GM18526 (cell line): ENCODE results near the gene ZBTB16.

Experiments used
- POLR2A ChIP-seq: IDR thresholded peaks from 3 replicates; pipeline ENCODE4 v1.6.1; 2011; ENCODE audit not compliant: insufficient read length; ENCODE audit errors: extremely low read depth

Gene ZBTB16

DNA sequence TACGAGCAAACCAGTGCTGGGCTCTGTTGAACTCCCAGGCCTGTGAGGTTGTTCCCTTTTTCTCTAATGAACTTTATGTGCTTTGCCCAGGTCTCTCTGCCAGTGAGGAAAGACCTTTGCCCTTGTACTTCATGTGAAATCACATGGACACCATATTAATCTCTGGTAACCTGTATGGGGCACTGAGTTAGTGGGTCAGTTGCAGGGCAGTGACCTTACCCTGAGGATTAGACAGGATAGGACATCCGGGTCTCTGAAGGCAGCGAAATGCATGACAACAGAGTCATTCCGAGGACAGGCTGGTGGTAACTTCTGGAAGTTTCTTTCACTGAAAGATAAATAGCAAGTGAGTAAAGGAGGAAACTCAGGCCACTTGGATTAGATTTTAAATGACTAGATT lies 93.7 kb downstream of the ZBTB16 start:
- no peak for TF ChIP-seq POLR2A

DNA sequence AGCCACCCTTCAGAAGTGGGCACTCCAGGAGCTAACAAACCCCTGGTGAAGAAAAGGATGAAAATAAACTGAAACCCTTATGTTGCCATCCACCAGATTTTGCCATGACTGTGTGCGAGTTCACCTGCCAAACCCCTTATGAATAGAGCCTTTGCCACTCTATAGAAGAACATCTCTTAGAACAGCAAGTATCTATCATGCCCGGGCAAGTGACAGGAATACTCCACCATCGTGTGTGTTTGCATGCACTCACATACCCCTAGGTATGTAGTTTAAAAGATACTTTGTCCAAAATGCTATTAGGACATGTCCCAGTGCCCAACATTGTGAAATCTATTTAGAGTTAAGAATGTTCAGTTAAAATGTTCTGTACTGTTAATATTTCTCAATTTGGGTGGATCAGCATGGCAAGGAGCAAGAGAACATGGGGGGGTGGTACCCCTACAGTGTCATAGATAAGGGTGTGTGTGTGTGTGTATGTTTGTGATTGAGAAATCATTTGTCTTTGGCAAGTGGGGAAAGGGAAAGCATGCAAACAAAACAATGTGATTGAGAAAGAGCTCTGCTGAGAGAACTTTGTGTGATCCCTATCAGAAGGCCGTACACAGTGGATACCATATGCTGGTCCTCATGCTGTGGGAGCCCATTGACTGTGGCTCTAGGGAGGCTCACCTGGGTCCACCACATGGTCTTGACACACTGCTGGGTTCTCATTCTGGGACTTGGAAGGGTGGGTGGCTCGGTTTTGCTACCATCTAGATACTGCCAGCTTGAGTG lies 94.9 kb downstream of the ZBTB16 start:
- TF ChIP-seq POLR2A: no peak

DNA sequence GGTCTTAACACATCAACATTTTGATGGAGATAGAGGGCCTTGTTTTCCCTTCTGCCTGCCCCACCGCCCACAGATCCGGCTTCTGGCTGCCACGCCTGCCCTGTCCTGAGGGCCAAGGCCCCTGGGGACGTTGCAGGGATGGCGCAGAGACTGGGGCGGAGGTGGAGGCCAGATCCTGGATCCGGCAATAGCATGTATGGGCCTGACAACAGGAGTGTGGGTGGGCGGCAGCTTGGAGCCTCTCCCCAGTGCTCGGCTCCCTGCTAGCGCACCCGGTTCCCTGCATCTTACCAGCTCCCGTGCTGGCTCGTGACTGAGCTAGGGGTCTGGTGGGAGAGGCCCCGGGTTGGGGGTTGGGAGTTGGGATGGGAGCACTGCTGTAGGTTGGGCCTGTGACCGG lies 95.6 kb downstream of the ZBTB16 start:
- no peak for TF ChIP-seq POLR2A

DNA sequence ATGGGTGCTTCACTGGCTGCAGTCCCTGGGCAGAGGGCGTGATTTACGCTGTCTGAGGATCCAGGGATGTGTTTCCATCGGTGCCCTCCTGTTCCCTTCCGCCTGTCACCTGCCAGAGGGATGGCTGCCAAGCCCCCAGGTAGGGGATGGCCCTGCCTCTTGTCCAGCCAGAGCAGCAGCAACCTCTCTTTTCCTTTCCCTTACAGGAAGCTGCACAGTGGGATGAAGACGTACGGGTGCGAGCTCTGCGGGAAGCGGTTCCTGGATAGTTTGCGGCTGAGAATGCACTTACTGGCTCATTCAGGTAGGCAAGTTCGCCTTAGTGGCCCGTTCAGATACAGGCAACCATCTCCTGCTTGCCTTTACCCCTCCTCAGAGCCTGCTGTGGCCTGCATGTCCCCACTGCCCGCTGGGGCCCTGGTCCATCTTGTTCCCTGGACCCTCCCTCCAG lies 96.6 kb downstream of the ZBTB16 start:
- TF ChIP-seq POLR2A: no peak

DNA sequence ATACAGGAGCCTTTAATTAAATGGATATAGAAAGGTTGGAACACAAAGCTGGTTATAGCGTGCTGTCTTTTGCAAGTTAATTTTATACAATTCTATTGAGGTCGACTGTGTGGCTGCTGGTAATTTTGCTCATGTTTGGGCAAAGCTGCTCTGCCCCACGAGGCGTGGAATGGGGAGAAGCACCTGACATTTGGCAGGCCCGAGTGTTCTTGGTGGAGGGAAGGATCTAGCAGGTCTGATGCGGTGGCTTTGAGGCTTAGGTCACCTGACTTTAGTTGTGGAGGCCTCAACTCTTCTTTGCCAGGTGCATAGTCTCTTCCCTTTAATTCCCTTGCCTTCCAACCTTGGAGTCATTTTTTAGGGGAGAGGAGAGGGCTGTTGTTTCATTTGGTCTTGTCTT lies 97.3 kb downstream of the ZBTB16 start:
- no peak for TF ChIP-seq POLR2A

DNA sequence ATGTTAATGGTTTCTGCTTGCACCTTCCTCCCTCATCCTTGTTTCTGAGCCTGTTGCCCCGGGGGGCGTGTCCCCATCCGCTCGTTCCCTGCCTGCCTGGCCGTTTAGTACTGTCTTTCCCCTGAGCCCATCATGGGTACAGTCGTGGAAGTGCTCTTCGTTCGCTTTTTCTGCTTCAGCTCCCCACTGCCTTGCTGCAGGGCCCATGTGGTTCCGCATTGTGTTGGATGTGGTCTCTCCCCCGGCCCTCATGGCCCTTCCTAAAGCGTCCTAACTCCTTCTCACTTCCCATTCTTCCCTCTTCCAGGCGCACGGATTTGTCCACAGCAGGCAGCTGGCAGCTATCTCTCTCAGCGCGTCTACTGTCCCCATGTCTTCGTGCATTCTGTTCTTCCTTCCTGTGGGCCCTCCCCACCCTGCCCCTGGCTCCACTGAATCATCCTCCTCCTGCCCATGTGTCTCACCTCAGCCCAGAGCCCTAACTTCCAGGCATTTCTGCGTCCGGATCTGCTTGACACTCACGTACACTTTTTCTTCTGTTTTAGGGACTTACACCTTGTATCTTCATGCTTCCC lies 98.1 kb downstream of the ZBTB16 start:
- no peak for TF ChIP-seq POLR2A

DNA sequence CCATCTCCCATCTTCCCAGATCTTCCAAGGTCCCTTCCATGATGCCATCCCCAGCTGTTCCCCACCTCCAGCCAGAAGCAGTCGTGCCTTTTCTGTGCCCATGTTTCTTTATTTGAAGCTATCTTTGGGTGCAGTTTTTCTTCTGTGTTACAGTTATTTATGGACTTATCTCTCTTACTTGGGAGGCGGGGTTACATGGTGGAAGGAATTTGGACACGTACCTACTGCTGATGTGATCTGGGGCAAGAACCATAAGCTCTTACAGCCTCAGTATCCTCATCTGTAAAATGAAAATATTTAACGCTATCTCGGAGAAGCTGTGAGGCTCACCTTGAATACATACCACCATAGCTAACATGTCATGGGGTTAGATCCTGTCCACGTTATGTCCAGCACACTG lies 98.9 kb downstream of the ZBTB16 start:
- TF ChIP-seq POLR2A: no peak

DNA sequence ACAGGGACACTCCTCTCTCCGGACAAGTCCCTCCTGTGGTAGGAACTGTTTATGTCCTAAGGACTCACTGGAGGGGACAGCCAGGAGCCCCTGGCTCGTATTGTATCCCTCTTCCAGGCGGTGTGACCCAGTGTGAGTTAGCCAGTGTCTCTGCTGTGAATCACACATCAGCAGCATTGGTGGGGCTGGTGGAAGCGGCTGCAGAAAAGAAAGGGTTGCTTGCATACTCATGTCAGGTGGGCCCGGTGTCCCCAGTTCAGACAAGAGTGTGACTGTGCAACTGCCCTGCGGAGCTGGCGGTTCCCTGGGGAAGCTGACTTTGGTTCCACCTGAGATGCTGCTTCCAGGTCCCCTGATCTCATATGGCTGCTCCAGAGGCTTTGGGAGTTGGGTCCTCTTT lies 99.4 kb downstream of the ZBTB16 start:
- TF ChIP-seq POLR2A: no peak

DNA sequence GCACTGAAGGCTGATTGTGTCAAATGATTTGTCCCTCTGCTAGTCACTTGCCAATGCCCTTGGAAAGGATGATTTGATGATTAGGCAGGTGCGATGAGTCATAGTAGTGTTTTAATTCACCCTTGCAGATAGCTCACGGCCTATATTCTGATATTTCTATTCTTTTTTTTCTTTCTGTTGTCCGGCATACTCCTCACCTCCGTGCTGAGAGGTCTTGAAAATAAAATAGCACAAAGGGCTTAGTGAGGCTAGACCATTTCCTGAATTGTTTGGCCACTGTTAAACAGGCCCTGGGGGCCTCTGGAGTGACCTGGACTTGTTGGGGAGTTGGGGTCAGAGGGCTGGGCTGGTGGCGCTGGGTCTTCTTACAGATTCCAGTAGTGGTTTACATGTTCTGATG lies 99.8 kb downstream of the ZBTB16 start:
- TF ChIP-seq POLR2A: no peak

DNA sequence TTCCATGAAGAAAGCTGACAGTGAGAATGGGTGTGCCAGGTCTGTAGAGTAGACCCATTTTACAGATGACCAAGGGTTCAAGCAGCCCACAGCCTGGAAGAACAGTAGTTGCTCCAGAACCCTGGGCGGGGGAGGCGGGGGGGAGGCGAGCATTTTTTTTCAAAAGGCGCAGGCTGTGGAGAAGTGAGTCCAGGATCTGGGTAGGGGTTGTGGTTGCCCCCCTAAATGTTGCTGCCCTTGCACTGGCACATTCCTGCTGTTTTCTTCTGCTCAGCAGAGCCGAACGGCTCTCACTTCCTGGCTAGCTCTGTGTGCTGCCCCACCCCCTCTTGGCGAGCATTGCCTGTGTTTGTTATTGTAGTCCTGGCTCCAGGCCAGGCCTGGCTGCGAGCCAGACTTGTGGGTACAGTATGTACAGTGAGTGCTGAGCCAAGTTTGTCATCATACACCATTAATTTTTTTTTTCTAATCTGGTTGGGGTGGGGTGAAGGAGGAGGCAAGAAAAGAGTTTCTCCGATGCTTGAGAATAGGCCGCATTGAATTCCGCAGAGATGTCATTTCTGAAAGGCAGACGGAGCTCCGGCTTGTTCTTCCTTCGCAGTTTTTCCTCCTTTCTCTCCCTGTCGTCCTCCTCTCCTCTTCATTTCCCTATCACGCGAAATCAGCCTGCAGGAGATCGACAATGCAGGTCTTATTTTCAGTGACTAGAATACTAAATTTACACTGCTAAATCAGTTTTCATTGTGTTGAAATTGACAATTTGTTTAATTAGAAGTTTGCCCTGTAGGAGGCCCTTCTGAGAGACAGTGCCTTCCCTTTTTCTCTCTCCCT lies 100.5 kb downstream of the ZBTB16 start:
- TF ChIP-seq POLR2A: no peak

DNA sequence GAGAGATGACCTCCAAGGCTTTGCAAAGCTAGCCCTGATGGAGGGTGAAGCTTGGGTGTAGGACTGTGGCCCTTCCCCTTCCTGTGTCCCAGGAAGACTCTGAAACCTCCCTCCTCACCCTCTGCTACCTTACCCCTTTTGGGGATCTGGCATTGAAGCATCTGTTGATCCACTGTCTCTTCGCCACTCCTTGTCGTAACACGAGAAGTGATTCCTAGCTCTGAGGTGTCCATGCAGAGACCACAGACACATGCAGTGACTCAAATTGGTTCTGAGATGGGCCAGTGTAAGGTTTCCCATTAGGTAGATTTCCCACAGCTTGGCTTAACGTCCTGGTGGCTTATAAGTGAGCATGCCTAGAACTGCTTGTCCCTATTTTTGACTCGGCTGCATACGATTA lies 101.4 kb downstream of the ZBTB16 start:
- TF ChIP-seq POLR2A: no peak

DNA sequence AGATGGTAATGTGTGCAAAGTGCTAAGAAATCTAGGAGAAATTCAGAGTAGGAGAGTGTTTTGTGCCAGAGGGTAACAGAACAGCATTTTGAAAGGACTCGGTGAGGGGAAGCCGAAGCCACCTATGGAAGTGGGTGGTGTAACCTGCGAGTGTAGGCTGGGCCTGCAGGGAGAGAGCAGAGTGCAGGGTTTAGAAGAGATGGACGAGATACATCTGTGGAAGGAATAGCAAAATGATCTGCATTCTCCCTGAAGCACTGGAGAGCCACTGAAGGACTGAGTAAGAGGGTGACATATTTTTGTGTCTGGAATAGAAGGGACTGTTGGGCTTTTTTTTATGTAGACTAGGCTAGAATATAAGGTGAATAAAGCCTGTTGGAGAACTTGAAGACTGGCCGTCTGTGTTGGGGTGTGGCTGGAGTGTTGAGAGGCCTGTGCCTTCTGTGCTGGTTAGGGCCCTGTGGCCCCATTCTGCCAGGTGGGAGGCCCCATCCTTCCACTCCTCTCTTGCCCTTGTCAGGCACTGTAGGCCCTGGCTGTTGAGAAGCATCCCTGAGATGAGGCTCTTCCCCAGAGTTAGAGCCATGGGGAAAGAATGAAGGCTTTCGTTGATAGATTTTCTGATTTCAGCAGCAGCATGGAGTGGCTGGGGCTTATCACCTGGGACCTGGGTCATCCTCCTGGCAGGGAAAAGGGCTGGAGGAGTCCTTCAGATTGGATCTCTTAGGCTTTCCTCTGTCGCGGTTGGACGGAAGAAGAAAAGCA lies 102.2 kb downstream of the ZBTB16 start:
- TF ChIP-seq POLR2A: no peak

DNA sequence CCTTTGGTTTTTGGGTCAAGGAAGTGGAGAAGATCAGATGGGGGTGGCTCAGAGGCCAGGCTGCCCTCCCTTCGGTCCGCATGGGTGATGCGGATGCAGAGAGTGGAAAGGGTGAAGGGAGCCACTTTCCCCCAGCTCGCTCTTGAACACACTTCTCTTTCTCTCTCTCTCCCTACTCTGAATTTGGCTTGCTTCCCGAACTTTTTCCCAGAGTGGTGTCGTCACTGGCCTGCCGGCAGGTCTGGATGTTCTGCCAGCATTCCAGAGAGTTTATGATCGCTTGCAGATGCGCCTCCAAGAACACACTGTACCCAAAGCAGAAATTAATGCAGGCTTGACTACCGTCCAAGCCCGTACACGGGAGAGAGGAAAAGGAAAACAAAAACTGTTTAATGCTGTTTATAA lies 103.2 kb downstream of the ZBTB16 start:
- TF ChIP-seq POLR2A: no peak

DNA sequence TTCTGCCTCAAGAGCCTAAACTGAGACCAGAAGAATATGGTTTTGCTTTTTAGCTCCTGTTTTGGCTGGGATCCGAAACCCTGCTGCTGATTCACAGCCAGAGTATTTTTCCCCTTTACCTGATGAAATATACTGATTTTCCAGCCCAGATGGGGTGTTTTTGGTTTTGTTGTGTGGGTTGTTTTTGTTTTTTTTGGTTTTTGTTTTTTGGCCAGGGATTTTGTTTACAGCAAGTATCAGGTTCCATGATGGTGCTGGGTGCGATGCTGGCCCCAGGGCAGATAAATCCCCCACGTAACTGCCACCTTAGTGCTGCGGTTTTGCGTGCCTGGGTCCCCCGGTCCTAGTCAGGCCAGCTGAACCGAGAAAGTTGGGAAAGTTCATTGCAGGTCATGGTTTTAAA lies 103.7 kb downstream of the ZBTB16 start:
- TF ChIP-seq POLR2A: no peak

DNA sequence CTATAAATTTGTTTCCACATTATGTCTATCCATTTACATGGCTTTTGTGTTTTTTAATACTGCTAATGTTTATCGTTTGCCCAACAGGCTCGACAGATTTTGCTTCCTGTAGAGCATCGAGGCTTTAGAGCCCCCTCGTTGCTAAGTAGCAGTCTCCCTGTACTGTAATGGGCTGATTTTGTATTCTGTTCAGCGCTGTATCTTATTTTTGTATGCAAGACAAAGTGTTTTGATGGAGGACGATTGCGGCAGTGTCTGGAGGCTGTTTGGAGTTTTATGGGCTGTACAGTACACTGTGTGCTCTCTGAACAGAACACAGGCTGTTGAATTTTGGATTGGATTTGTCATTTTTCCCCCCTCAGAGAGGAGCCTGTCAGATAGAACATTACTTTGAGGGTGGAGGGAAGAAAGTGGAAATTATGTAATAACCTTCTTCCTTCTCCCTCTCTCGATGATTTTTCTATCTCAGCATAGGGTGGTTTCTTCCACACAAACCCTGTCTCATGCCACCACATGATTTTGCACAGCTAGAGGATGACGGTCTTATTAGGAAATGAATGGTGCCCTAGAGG lies 104.4 kb downstream of the ZBTB16 start:
- TF ChIP-seq POLR2A: no peak
